Neural crest cell (in vitro differentiated cells): ENCODE measurements around the gene ADGRB3. TPM values are rescaled to one million over a fixed set of nuclear protein-coding genes. Genes with fewer than 3 reads are reported as not detected.

Experiments
- DNase-seq: peaks from one replicate; pipeline ENCODE4 v3.0.0; 2021; ENCODE audit warnings: low read depth, mixed read lengths, low spot score
- H3K27ac Mint-ChIP-seq: one replicate; pipeline ENCODE4 v1.8.0; 2021; ENCODE audit warnings: mild to moderate bottlenecking, mixed read lengths; ENCODE audit not compliant: unreplicated experiment
- H3K27me3 Mint-ChIP-seq: 2 replicates; pipeline ENCODE4 v1.8.0; 2021; ENCODE audit warnings: low read depth, mild to moderate bottlenecking, mixed read lengths
- H3K36me3 Mint-ChIP-seq: 2 replicates; pipeline ENCODE4 v1.8.0; 2021; ENCODE audit warnings: low read depth, mild to moderate bottlenecking, mixed read lengths
- H3K4me1 Mint-ChIP-seq: 2 replicates; pipeline ENCODE4 v1.8.0; 2021; ENCODE audit warnings: mixed read lengths
- H3K4me3 Mint-ChIP-seq: one replicate; pipeline ENCODE4 v1.8.0; 2021; ENCODE audit warnings: mild to moderate bottlenecking, mixed read lengths
- H3K9me3 Mint-ChIP-seq: 2 replicates; pipeline ENCODE4 v1.8.0; 2021; ENCODE audit warnings: mixed read lengths
- total RNA-seq: library from RNA; stranded (reverse); gene quantifications from 2 replicates; pipeline ENCODE4 v1.2.1, GENCODE V29; 2021
- TF ChIP-seq, protein P1 (sequence below): fragments of 200-600 bp; sonication (generic); conservative IDR thresholded peaks from 2 replicates; pipeline ENCODE4 v1.5.0; 2021; ENCODE audit warnings: antibody characterized with exemption, mild to moderate bottlenecking

The ADGRB3 gene
- total RNA-seq, 1 donor from 2014 or later, result 5.1 TPM

- TF ChIP-seq, protein P1, sequence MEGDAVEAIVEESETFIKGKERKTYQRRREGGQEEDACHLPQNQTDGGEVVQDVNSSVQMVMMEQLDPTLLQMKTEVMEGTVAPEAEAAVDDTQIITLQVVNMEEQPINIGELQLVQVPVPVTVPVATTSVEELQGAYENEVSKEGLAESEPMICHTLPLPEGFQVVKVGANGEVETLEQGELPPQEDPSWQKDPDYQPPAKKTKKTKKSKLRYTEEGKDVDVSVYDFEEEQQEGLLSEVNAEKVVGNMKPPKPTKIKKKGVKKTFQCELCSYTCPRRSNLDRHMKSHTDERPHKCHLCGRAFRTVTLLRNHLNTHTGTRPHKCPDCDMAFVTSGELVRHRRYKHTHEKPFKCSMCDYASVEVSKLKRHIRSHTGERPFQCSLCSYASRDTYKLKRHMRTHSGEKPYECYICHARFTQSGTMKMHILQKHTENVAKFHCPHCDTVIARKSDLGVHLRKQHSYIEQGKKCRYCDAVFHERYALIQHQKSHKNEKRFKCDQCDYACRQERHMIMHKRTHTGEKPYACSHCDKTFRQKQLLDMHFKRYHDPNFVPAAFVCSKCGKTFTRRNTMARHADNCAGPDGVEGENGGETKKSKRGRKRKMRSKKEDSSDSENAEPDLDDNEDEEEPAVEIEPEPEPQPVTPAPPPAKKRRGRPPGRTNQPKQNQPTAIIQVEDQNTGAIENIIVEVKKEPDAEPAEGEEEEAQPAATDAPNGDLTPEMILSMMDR, result no peak
- Mint-ChIP-seq H3K4me3 (no peak overlapping the region), H3K36me3 (no peaks in the 10 kb centered on the region), H3K27ac (no peak overlapping the region), H3K9me3 (no peaks in the 10 kb centered on the region), H3K4me1 (no peaks in the 10 kb centered on the region), H3K27me3 (no peaks in the 10 kb centered on the region)
- no peak for DNase-seq
Measured at GRCh38 chr6:68728159-68728979, 93.3 kb downstream of the ADGRB3 start.

GRCh38 chr6:68729377-68729903 is 94.4 kb downstream of the ADGRB3 start:
- Mint-ChIP-seq H3K4me3 (no peak overlapping the region), H3K4me1 (no peaks in the 10 kb centered on the region), H3K9me3 (no peaks in the 10 kb centered on the region), H3K27me3 (no peaks in the 10 kb centered on the region), H3K27ac (no peak overlapping the region), H3K36me3 (no peaks in the 10 kb centered on the region)
- TF ChIP-seq, protein P1, result no peak
- no peak for DNase-seq

GRCh38 chr6:68730291-68731054 is 95.4 kb downstream of the ADGRB3 start:
- no peak for DNase-seq
- no peaks in the 10 kb centered on the region for H3K27me3 Mint-ChIP-seq
- no peaks in the 10 kb centered on the region for H3K4me1 Mint-ChIP-seq
- no peaks in the 10 kb centered on the region for H3K9me3 Mint-ChIP-seq
- no peak overlapping the region for H3K4me3 Mint-ChIP-seq
- H3K27ac Mint-ChIP-seq, result no peak overlapping the region
- no peaks in the 10 kb centered on the region for H3K36me3 Mint-ChIP-seq
- TF ChIP-seq, protein P1, result no peak

GRCh38 chr6:68732423-68732822 is 97.3 kb downstream of the ADGRB3 start:
- TF ChIP-seq, protein P1, result no peak
- no peaks in the 10 kb centered on the region for H3K27me3 Mint-ChIP-seq
- H3K9me3 Mint-ChIP-seq, result no peaks in the 10 kb centered on the region

GRCh38 chr6:68735866-68736265 is 100.8 kb downstream of the ADGRB3 start:
- peaks cover 3% of the 10 kb centered on the region for H3K4me1 Mint-ChIP-seq
- TF ChIP-seq, protein P1, result no peak
- no peaks in the 10 kb centered on the region for H3K9me3 Mint-ChIP-seq
- DNase-seq, result no peak
- H3K36me3 Mint-ChIP-seq, result no peaks in the 10 kb centered on the region
- H3K27me3 Mint-ChIP-seq, result no peaks in the 10 kb centered on the region
- no peak overlapping the region for H3K27ac Mint-ChIP-seq
- H3K4me3 Mint-ChIP-seq, result no peak overlapping the region

More at GRCh38 chr6:68732423-68732822, 97.3 kb downstream of the ADGRB3 start:
- Mint-ChIP-seq H3K27ac (no peak overlapping the region), H3K4me3 (no peak overlapping the region), H3K36me3 (no peaks in the 10 kb centered on the region), H3K4me1 (no peaks in the 10 kb centered on the region)
- no peak for DNase-seq
